ENCODE results near the gene RLBP1.

The RLBP1 gene

DNA sequence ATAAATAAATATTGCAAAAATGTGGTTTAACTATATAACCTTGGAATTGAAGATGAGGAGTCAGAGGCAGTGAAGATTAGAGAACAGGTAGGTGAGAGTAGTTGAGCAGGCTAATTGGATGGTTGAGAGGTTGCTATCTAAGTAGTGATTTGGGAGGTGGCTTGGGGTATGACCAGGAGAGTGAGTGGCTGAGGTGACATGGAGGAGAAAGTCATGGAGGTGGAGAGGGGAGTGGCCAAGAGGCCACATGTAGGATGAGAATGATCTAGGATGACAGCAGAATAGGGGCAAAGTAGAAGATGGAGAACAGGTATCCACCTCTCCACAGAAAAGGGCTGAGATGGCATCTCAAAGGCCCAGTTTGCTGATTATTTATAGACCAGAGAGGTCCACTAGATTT, 10.5 kb upstream of the RLBP1 start:
- no peak for DNase-seq (ENCODE audit: extremely low read depth, low read depth)
- TF ChIP-seq, protein P1, sequence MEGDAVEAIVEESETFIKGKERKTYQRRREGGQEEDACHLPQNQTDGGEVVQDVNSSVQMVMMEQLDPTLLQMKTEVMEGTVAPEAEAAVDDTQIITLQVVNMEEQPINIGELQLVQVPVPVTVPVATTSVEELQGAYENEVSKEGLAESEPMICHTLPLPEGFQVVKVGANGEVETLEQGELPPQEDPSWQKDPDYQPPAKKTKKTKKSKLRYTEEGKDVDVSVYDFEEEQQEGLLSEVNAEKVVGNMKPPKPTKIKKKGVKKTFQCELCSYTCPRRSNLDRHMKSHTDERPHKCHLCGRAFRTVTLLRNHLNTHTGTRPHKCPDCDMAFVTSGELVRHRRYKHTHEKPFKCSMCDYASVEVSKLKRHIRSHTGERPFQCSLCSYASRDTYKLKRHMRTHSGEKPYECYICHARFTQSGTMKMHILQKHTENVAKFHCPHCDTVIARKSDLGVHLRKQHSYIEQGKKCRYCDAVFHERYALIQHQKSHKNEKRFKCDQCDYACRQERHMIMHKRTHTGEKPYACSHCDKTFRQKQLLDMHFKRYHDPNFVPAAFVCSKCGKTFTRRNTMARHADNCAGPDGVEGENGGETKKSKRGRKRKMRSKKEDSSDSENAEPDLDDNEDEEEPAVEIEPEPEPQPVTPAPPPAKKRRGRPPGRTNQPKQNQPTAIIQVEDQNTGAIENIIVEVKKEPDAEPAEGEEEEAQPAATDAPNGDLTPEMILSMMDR (IDR thresholded peaks at IDR 0.05; ENCODE audit: low read depth, low read length) = no peak

GRCh38 chr15:89230277-89230676, 8.9 kb upstream of the RLBP1 start:
- TF ChIP-seq, protein P1 (IDR thresholded peaks at IDR 0.05; ENCODE audit: low read depth, low read length) = no peak; the same call in 1 of the 2 replicates

DNA sequence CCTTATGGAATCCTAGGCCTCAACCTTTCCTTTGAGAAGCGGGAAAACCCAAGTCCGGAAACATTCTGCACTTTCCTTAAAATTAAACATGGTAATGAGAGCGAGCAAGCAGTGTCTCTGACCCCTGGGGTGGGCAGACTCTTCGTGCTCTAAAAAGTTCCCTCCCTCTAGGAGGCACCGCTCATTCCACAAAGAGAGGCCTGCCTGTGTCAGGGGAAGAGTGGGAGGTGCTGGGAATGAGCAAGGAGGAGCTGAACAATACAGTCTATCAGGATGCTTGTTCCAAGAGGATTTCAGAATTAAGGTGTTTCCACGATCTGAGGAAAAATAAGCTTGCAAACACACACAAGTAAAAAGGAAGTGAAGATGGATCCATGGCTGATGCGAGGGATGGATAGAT, 6.0 kb upstream of the RLBP1 start:
- TF ChIP-seq, protein P1 (IDR thresholded peaks at IDR 0.05; ENCODE audit: low read depth, low read length) = no peak
- DNase-seq (ENCODE audit: extremely low read depth, low read depth) = no peak

More at GRCh38 chr15:89230277-89230676, 8.9 kb upstream of the RLBP1 start:
- DNase-seq (ENCODE audit: extremely low read depth, low read depth) = no peak

DNA sequence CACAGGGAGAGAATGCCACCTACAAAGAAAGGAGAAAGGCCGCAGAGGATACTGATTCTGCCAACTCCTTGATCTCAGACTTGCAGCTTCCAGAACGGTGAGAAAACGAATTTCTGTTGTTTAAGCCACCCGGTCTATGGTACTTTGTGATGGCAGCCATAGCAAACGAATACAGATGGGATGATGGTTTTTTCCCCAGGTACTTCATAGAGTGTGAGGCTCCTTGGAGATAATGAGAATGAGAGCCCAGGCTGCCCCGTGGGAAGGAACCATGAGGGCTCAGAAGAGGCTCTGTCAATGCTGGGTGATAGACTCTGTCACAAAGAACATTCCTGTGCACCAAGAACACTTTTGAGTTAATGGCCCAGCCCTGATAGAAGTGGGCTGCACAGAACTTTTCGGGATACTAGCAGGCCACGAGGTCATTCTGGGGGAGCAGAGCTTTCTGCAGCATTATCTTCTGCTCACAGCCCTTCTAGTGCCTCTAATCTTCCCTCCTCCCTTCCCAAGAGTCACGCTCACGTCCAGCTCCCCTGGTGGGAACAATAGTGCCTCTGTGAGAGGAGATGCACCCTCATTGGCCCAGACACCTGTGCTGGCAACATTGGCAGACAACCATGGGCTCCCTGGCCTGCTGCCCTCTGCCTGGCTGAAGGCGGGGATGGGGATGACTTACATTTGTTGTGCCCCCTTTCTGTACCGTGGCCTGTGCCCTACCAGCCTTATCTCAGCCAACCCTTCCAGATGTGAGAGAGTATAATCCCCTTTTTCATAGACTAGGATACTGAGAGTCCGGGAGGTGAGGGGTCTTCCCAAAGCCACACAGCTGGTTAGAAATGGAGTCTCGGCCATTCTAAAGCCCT, 5.2 kb upstream of the RLBP1 start:
- DNase-seq (ENCODE audit: extremely low read depth, low read depth) = no peak
- TF ChIP-seq, protein P1 (IDR thresholded peaks at IDR 0.05; ENCODE audit: low read depth, low read length) = no peak

GRCh38 chr15:89225588-89225987, 4.2 kb upstream of the RLBP1 start:
- TF ChIP-seq, protein P1 (IDR thresholded peaks at IDR 0.05; ENCODE audit: low read depth, low read length) = no peak
- DNase-seq (ENCODE audit: extremely low read depth, low read depth) = no peak

GRCh38 chr15:89218531-89218930, 2.8 kb downstream of the RLBP1 start:
- DNase-seq (ENCODE audit: extremely low read depth, low read depth) = no peak
- TF ChIP-seq, protein P1 (IDR thresholded peaks at IDR 0.05; ENCODE audit: low read depth, low read length) = no peak

GRCh38 chr15:89217686-89218376, 3.5 kb downstream of the RLBP1 start:
- no peak for DNase-seq (ENCODE audit: extremely low read depth, low read depth)
- TF ChIP-seq, protein P1 (IDR thresholded peaks at IDR 0.05; ENCODE audit: low read depth, low read length) = no peak
